Right renal cortex interstitium (tissue), 3 donors: Measurements from ENCODE around the gene HNRNPA0. TPM values are rescaled to one million over a fixed set of nuclear protein-coding genes. Genes with fewer than 3 reads are reported as not detected.
A peak's percentile ranks its signal among the peaks of the same experiment; 100 is the strongest.
"Not testable (repeated sequence)": the region's sequence is repeated elsewhere in the genome, so short reads cannot be mapped to it uniquely, and the experiment has no call there.

Experiments
- DNase-seq, 3 donors: peaks; one replicate each; pipeline ENCODE4 v3.0.0-alpha.2; 2013; ENCODE audit warnings: low read depth in 3 of 3, low spot score in 2 of 3
- polyA plus RNA-seq, 3 donors: library from polyadenylated mRNA; unstranded; fragments of 120-200 nt; gene quantifications; one replicate each; pipeline ENCODE4 v1.2.1, GENCODE V29; 2013; ENCODE audit not compliant: insufficient read length in 3 of 3

The HNRNPA0 gene
- polyA plus RNA-seq = 10 to 100 TPM; 65.1 to 66.2 (median 66.1) TPM

DNA sequence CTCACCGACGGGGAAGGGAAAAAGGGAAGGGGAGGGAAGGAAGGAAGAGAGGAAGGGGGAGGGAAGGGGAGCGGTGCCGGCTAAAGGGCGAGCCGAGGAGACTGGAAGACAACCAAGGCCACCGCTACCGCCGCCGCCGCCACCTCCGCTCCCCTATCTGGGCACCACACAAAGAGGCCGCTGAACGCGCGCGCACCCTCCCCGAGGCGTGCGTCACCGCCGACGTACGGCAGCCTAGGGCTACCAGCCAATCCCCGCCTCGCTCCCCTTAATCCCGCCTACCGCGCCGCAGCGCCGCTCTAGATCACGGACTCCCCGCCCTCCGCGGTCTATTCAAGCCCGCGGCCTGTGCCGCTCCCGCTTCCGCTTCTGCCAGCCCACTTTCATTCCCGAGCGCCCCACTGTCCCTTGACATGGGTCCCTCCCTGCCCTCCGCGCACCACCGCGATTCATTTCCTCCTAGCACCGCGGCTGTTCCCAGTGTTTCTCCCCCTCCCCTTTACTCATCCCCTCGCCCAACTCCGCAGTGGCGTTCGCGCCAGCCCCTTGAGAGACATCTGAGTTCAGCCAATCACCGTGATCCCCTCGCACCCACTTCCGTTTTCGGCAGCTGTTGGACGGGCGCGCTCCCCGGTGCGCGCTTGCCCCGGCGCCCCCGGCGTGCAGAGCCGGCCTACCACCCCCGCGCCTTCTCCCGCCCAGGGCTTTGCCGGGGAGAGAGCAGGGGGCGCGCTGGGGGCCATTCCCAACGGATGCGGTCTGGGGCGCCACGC is at the start of gene HNRNPA0:
TSS of gene HNRNPA0 (minus strand) at position 176 of the 773 bp plus-strand sequence. CDS start 297 bp downstream, outside the sequence.
- DNase-seq = peak; percentile 94 to 96 (median 94)

DNA sequence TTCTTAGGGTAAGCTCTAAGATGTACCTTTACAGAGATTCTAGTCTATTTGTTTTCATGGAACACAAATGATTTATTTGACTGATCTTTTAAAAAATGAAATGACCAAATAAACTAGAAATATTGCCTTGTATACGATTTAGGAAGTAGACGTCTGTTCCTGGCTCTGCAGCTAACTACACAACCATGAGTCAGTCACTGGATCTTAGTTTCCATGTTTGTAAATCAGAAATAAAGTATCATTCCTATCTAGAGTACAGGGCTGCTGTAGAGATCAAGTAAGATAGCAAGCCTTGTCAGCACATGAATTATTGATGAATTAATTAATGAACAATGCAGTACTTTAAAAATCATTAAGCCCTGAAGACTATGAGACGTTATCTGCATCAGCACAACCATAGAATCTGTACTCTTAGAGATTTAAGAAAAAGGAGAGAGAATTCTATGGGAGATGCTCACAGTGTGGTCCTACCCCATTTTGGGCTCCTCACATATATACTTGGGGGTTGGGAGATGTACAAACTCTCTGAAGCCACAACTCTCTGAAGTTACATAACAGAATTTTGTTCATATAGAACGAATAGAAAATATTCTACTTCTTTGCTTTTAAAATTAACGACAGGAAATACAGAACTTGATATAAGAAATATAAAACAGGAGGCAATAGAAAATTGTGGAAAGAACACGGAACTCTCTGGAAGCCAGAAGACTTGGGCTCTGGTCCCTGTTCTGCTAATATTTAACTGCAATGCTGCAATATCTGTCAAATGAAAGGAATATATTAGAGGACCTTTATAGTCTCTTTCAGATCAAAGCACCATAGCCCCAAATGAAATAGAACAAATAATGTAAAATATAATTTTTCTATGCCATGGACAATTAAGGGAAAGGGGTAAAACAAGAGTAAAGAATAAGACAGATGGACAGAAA is 48.4 kb upstream of the HNRNPA0 start:
- no peak for DNase-seq

- DNase-seq = no peak
These were observed 46.7 kb upstream of the HNRNPA0 start for GRCh38 chr5:137800700-137801411.

- no peak for DNase-seq
These were observed 42.1 kb upstream of the HNRNPA0 start for GRCh38 chr5:137796279-137796678.

GRCh38 chr5:137794863-137795262 is 40.7 kb upstream of the HNRNPA0 start:
- no peak for DNase-seq

DNA sequence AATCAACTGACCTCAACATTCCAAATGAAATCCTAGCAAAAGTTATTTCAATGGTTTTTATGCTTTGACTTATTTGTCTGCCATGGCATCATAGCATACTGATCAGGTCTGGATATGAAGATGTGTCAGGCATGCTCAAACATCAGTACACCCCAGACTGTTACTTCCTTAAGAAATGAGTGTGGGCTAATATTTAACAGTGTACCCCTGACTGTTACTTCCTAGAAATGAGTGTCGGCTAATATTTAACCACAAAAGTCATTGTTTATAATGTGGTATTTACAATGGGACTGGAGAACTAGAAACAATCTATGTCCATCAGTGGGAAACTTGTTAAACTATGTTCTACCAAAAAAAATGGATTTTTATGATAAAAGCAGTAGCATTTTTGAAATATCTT is 38.1 kb upstream of the HNRNPA0 start:
- DNase-seq = peak in 1 of 3 donors; percentile 16

- DNase-seq = no peak
These were observed 37.6 kb upstream of the HNRNPA0 start for GRCh38 chr5:137791799-137792198.

DNA sequence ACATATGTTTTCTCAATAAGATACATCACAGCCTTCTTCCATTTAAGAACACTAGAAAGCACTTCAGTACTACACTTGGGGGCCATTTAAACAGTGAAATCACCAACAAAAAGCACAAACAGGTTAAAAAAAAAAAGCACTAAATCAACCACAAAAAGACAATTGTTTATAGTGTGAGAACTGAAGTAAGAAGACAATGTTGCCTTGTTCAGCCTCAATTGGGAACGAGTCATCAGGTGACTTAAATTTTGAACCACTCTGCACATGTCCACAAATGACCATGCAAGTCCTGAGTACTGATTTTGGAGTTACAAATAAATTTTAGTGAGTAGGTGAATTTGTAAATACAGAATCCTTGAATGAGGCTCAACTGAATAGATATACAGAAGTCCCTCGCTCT is 37.2 kb upstream of the HNRNPA0 start:
- no peak for DNase-seq

- not testable (repeated sequence) for DNase-seq
These were observed 34.4 kb upstream of the HNRNPA0 start for GRCh38 chr5:137788560-137788959.

- DNase-seq = no peak
These were observed 28.9 kb upstream of the HNRNPA0 start for GRCh38 chr5:137782984-137783536.

DNA sequence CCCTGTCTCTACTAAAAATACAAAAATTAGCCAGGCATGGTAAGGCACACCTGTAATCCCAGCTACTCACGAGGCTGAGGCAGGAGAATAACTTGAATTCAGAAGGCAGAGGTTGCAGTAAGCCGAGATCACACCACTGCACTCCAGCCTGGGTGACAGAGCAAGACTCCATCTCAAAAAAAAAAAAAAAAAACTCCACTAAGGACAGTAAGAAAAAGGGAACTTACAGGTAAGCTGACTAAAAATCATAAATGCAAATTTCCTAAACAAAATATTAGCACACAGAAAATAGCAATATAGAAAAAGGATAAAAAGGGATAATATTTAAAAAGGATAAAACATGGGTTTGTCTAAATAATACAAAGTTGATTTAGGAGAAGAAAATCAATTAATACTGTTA is 27.9 kb upstream of the HNRNPA0 start:
- no peak for DNase-seq

- peak in 2 of 3 donors; percentile 23 to 25 for DNase-seq
These were observed 24.8 kb upstream of the HNRNPA0 start for GRCh38 chr5:137778772-137779564.

GRCh38 chr5:137767937-137768336 is 13.8 kb upstream of the HNRNPA0 start:
- DNase-seq = not testable (repeated sequence)

- no peak for DNase-seq
These were observed 7.4 kb upstream of the HNRNPA0 start for GRCh38 chr5:137761566-137761965.

GRCh38 chr5:137760719-137761516 is 6.8 kb upstream of the HNRNPA0 start:
- DNase-seq = no peak

- no peak for DNase-seq
These were observed 6.1 kb upstream of the HNRNPA0 start for GRCh38 chr5:137760294-137760693.

- no peak for DNase-seq
These were observed 4.6 kb upstream of the HNRNPA0 start for GRCh38 chr5:137758715-137759306.

GRCh38 chr5:137758121-137758520 is 4.0 kb upstream of the HNRNPA0 start:
- no peak for DNase-seq

DNA sequence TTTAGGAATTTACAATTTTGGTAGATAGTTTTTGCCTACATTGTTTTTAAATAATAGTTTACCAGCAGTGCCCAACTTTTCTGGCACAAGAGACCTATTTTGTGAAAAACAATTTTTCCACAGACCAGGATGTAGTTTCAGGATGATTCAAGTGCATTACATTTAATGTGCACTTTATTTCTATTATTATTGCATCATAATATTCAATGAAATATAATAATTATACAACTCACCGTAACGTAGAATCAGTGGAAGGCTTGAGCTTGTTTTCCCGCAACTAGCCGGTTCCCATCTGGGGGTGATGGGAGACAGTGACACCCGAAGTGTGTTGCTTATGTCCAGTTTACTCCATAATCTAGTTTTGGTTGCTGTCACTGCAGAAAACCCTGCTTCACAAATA is 3.5 kb upstream of the HNRNPA0 start:
- DNase-seq = no peak
